NCI-H187 treated with DMSO at 0.1 percent for 48 hours (cell line): ENCODE measurements around the gene GPRIN1.
"Not testable (repeated sequence)": the region's sequence is repeated elsewhere in the genome, so short reads cannot be mapped to it uniquely, and the experiment has no call there.

ENCODE experiments used
- DNase-seq: peaks from one replicate; lab custom pipeline; 2025; lab: John Stamatoyannopoulos, UW

Gene GPRIN1

GRCh38 chr5:176624938-176625337 is 15.0 kb upstream of the GPRIN1 start:
- no peak for DNase-seq

- no peak for DNase-seq
Observed at GRCh38 chr5:176624142-176624541, 14.2 kb upstream of the GPRIN1 start.

GRCh38 chr5:176621661-176622079 is 11.7 kb upstream of the GPRIN1 start:
- DNase-seq = no peak

- no peak for DNase-seq
Observed at GRCh38 chr5:176620333-176620981, 10.5 kb upstream of the GPRIN1 start.

DNA sequence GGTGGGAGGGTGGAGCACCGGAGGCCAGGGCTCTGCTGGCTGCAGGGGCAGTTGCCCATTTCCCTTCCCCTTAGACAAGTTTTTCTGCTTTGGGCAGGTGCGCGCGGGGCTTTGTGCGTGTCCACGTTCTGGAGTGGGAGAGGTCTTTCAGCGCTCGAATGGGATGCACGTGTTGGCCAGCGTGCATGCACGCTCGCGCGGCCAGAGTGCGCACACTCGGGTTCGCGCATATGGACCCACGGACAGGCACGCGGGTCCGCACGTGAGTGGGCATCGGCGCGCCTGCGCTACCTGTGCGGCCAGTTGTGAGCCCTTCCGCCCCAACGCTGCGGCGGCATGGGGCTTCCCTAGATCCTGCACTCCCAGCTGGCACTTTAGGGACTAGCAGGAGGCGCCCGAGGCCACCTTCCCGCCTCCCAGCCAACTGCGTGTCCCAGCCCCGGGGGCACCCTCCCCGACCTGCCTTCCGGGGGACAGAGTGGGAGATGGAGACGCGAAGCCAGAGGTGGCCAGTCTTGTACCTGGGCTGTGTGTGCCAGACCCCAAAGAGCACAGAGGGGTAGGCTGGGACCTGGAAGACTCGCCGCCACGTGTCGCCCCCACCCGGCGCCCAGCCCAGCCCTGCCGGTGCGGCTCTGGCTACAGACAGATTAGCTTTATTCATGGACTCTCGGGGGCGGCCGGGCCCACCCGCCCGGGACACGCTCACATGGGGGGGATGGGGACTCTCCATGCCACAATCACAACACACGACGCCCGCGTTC is 9.8 kb upstream of the GPRIN1 start:
- no peak for DNase-seq

DNA sequence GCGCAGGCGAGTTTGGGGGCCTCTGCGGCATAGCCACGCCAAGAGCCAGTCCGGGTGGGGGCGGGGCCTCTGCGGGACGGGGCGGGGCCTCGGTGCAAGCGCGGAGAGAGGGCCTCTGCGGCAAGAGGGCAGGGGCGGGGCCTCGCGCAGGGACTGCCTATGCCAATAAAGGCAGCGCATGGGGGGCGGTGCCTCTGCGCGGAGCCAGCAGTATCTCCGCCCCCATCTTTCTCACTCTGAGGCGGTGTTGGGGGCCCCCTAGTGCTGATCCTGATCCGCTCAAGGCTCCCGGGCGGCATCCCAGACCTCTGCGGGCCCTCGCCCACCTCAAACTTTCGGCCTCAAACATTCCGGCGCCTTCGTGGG is 9.2 kb upstream of the GPRIN1 start:
- DNase-seq = peak; percentile 26

DNA sequence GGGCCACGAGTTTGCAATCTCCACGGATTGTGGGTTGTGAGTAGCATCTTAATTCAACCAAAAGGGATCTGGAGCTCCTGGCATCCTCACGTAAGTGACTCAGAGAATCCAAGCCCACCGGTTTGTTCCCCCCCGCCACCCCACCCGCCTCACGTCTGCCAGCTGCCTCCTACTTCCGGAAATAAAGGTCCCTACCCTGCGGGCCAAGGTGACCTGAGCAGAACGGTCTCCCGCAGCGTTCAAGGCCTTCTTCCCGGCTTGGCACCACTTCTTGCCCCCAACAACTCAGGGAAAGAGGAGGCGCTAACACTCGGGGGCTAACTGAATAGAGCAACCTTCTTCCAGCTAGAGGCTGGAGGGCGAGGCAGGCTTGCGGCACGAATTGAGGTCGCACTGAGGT is 8.8 kb upstream of the GPRIN1 start:
- no peak for DNase-seq

GRCh38 chr5:176616511-176616910 is 6.6 kb upstream of the GPRIN1 start:
- DNase-seq = no peak

- no peak for DNase-seq
Observed at GRCh38 chr5:176614805-176615478, 5.0 kb upstream of the GPRIN1 start.

DNA sequence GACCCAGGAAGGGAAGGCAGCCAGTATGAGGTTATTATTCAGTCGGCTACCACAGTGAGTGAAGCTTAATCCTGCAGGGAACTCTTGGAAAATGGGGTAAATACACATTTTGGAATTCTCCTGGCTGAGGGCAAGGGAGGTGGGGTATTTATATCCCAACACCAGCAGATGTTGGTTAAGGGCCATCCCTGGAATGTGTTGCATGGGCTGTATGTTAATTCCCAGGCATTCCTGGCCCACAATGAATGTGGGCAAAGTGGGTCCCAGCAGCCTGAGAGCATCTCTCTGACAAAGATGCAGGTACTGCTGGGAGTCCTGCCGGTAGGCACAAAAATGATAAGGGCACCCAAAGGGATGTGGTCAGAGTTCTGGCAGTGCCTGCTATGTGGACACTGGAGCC is 2.9 kb upstream of the GPRIN1 start:
- no peak for DNase-seq

- DNase-seq = no peak
Observed at GRCh38 chr5:176612008-176612407, 2.1 kb upstream of the GPRIN1 start.

- DNase-seq = no peak
Observed at GRCh38 chr5:176611435-176611834, 1.5 kb upstream of the GPRIN1 start.

- no peak for DNase-seq
Observed at GRCh38 chr5:176610435-176610773, 448 bp upstream of the GPRIN1 start.

DNA sequence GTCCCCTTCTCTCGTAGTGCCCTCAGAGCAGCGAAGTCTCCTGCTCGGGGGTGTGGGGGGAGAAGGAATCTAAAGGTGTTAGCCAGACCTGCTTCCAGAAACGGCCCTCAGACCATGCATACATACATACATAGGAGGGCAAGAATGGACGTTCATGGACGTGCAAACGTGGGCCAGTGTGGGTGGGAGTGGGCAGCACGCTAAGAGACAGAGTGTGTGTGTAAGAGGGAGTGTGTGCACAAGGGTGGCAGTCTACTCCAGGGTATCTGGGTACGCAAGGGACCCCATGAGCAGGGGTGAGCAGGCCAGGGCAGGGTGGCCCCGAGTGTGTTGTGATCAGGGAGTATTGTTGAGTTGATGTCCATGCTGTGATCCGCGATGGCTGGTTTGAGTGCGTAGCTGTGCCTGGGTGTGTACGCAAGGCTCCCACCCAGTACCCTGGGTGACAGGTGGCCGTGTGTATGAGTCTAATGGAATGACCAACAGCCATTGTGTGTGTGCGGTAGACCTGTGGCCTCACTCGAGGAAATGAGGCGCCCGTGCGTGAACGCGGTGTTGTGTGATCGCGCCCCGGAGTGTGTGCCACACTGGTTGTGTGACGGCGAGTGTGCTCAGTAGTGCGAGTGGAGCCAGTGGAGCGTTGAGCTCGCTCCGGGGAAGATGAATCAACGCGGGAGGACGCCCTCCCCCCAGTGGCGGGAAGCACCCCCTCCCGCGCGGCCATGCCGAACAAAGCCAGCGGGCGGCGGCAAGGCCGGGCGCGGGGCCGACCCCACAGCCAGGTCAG is 826 bp downstream of the GPRIN1 start:
- DNase-seq = no peak

DNA sequence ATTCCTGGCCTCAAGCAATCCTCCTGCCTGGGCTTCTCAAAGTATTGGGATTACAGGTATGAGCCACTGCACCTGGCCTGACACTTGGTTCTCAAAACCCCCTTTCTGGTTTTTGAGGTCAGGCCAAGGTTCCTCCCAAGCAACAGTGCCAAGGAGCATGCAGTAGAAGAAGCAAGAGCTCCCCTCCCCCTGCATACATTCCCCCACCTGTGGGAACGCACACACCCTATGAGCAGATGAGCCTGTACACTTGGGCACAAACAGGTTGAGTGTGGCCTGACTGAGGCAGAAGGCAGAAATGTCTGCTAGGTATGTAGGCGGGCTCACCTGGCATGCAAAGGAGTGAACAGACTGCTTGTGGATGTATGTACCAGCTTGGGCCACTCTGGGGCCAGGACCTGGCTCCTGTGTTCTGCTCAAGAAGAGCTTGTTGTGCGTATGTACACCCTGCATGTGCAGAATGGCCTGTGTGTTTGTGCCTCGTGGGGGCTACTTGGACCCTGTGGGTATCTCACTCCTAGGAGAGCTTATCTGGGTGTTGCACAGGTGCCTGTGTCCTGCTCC is 1.7 kb downstream of the GPRIN1 start:
- DNase-seq = no peak

- no peak for DNase-seq
Observed at GRCh38 chr5:176606875-176607274, 3.1 kb downstream of the GPRIN1 start.

- no peak for DNase-seq
Observed at GRCh38 chr5:176606032-176606431, 3.9 kb downstream of the GPRIN1 start.

DNA sequence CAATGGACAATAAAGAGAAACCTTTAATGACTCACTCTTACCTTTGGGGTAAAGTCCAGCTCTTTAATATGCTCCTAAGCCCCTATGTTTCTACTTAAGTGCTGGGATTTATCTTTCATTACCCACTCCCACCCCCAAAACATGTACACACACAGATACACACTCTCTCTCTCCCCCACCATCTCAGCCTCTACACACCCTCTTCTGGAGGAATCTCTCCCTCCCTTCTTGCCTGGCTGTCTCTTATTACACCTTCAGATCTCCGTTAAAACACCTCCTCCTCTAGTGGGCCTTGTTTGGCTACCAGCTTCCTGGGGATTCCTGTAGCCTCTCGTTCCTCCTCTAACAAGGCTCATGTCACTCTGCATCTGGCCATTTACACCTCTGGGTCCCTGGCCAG is 6.9 kb downstream of the GPRIN1 start:
- no peak for DNase-seq

GRCh38 chr5:176601901-176602482 is 8.0 kb downstream of the GPRIN1 start:
- no peak for DNase-seq

GRCh38 chr5:176599749-176600430 is 10.1 kb downstream of the GPRIN1 start:
- DNase-seq = not testable (repeated sequence)
